SKM-1 (cell line): Measurements from ENCODE around the gene HOOK2.
"Not testable (repeated sequence)": the region's sequence is repeated elsewhere in the genome, so short reads cannot be mapped to it uniquely, and the experiment has no call there.

Experiments used
- DNase-seq: peaks from one replicate; lab custom pipeline; 2025; ENCODE audit not compliant: unreplicated experiment; lab: John Stamatoyannopoulos, UW

The HOOK2 gene

GRCh38 chr19:12754465-12755196 is 20.7 kb downstream of the HOOK2 start:
- no peak for DNase-seq

- no peak for DNase-seq
Observed at GRCh38 chr19:12752056-12752781, 23.1 kb downstream of the HOOK2 start.

GRCh38 chr19:12751635-12752034 is 23.7 kb downstream of the HOOK2 start, which contains the start of gene BEST2:
Gene BEST2 (plus strand): TSS chr19:12751791. CDS start chr19:12752593, 802 bp downstream.
- no peak for DNase-seq

- DNase-seq, result no peak
Observed at GRCh38 chr19:12750851-12751250, 24.5 kb downstream of the HOOK2 start.

GRCh38 chr19:12749938-12750521 is 25.3 kb downstream of the HOOK2 start:
- no peak for DNase-seq

GRCh38 chr19:12748489-12748888 is 26.9 kb downstream of the HOOK2 start:
- DNase-seq, result no peak

- no peak for DNase-seq
Observed at GRCh38 chr19:12745166-12745897, 30.0 kb downstream of the HOOK2 start.

- DNase-seq, result no peak
Observed at GRCh38 chr19:12737835-12738351, 37.5 kb downstream of the HOOK2 start.

- peak; percentile 97 for DNase-seq
Observed at GRCh38 chr19:12736995-12737834, 38.1 kb downstream of the HOOK2 start, which contains the start of gene GET3. Gene GET3 (plus strand): TSS chr19:12737497. CDS start chr19:12737506, 9 bp downstream.

GRCh38 chr19:12733369-12734214 is 41.8 kb downstream of the HOOK2 start:
- peak; percentile 32 for DNase-seq

GRCh38 chr19:12731337-12731736 is 44.0 kb downstream of the HOOK2 start:
- no peak for DNase-seq

- DNase-seq, result no peak
Observed at GRCh38 chr19:12730064-12730463, 45.3 kb downstream of the HOOK2 start.

GRCh38 chr19:12727745-12728433 is 47.5 kb downstream of the HOOK2 start:
- DNase-seq, result no peak

- no peak for DNase-seq
Observed at GRCh38 chr19:12726988-12727316, 48.4 kb downstream of the HOOK2 start.

GRCh38 chr19:12725612-12726011 is 49.7 kb downstream of the HOOK2 start:
- DNase-seq, result not testable (repeated sequence)

GRCh38 chr19:12723641-12724426 is 51.5 kb downstream of the HOOK2 start, which contains the start of gene TNPO2:
Gene TNPO2 (minus strand): TSS chr19:12723932. CDS start chr19:12720977, 2,955 bp downstream.
- DNase-seq, result peak; percentile 73

GRCh38 chr19:12723381-12723640 is 52.0 kb downstream of the HOOK2 start:
- DNase-seq, result no peak
